Right lung (tissue), 5 donors: ENCODE measurements around the gene PPM1J. TPM values are rescaled to one million over a fixed set of nuclear protein-coding genes. Genes with fewer than 3 reads are reported as not detected.
"Not testable (repeated sequence)": the region's sequence is repeated elsewhere in the genome, so short reads cannot be mapped to it uniquely, and the experiment has no call there.

Source experiments
- DNase-seq, 2 donors: peaks; one replicate each; pipeline ENCODE4 v3.0.0-alpha.2; 2013
- polyA plus RNA-seq, 5 donors: library from polyadenylated mRNA; unstranded; fragments of 120-200 nt; gene quantifications; one replicate each; pipeline versions ENCODE4 v1.2.1 to v1.2.3, GENCODE V29; 2013; ENCODE audit warnings: inconsistent platforms in 1 of 5, low replicate concordance in 1 of 5; ENCODE audit not compliant: insufficient read length in 5 of 5, insufficient read depth in 1 of 5

PPM1J gene
- polyA plus RNA-seq, 5 donors, result 0.41 to 0.88 (median 0.53) TPM

DNA sequence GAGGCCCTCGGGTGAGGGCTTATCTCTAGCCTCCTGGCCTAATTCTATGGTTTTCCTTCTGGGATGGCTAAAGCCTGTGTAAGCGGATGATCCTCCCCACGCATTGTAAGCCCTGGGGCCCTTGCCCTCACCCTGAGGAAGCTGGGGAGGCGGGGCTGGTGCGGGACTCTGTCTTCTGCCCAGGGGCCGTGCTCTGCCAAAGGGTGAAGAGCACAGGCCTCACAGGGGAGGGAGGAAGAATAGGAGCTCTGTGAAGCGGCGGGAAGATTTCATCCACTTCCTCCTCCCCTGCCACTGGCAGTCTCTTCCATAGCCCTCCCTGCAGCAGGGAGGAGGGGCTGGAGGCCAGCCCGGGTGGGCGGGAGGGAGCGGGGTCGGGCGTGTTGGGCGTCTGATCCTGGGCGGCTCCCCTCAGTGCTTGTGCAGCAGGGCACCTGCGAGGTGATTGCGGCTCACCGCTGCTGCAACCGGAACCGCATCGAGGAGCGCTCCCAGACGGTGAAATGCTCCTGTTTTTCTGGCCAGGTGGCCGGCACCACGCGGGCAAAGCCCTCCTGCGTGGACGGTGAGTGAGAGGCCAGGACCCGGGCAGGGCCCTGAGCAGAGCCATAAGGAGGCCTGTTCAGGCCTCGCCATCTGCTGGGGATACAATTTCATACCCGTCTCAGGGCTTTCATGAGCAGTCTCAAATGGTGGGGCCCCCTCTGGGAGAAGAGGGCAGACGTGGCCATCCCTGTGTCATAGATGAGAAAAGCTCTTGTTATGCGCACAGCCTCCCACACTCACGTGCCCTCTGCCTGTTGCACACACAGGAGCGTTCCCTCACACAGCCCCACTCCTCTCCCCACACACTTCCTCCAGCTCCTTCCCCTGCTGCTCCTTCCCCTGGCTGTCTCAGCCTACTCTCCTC is 7.7 kb upstream of the PPM1J start:
- no peak for DNase-seq

DNA sequence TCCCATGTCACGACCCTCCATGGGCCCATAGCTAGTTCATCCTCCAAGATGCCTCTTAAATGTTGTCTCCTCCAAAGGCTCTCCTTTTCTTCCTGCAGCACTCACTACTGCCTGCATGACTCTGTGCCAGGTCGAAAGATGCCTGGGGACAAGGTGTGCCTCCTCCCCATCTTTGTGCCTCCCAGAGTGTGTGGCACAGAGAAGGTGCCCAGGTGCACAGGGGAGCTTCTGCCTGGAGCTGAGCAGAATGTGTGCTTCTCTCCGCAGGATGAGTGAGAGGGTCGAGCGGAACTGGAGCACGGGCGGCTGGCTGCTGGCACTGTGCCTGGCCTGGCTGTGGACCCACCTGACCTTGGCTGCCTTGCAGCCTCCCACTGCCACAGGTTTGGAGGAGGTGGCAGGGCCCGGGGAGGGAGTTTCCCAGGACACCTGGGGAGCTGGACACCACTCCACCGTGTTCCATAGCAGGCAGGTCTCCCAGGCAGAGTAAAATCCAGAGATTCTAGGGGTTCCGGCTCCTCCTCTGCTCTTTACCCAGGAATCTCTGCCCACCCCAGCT is 6.9 kb upstream of the PPM1J start:
- no peak for DNase-seq

DNA sequence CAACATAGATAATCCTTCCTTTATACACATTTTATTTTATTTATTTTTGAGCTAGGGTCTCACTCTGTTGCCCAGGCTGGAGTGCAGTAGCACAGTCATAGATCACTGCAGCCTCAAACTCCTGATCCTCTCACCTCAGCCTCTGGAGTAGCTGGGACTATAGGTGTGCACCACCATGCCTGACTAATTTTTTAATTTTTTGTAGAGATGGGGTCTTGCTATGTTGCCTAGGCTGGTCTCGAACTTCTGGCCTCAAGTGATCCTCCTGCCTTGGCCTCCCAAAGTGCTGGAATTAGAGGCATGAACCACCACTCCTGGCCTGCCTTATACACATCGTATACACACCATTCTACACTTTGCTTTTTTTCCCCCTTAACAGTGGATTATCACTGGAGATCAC is 6.2 kb upstream of the PPM1J start:
- not testable (repeated sequence) for DNase-seq

DNA sequence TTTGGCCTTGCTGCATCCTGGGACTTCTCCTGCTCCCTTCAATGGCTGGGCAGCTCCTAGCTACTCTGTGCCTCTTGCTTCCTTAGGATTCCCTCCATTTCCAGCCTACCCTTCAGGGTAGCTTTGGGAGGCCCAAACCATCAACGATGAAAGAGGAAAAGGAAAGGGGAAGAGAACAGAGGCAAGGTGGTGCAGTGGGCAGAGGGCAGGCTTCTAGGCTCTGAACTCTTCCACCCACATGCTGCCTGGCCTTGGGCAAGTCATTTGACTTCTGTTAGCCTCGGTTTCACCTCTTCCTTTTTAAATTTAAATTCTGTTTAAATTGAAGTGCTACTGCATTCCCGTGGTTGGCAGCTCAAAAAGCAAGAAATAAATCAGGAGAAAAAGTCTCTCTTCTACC is 5.7 kb upstream of the PPM1J start:
- DNase-seq, result no peak

DNA sequence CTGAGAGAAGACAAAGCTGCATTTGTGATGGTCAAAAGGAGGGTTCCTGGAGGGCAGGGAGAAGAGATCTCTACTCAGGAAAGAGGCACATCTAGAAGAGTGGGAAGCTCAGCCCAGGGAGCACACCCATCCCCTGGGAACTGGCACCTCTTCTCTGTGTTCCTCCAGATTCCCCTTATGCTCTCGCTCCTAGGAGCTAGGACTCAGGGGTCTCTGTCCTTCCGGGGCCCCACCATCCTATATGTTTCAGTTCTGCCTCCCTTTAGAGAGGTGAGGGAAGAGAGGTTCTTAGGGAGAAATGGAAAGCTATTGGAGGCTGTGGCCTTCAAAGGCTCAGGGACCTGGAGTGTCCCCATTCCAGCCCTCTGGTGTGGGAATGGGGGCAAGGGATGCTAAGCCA is 4.6 kb upstream of the PPM1J start:
- DNase-seq, result no peak

DNA sequence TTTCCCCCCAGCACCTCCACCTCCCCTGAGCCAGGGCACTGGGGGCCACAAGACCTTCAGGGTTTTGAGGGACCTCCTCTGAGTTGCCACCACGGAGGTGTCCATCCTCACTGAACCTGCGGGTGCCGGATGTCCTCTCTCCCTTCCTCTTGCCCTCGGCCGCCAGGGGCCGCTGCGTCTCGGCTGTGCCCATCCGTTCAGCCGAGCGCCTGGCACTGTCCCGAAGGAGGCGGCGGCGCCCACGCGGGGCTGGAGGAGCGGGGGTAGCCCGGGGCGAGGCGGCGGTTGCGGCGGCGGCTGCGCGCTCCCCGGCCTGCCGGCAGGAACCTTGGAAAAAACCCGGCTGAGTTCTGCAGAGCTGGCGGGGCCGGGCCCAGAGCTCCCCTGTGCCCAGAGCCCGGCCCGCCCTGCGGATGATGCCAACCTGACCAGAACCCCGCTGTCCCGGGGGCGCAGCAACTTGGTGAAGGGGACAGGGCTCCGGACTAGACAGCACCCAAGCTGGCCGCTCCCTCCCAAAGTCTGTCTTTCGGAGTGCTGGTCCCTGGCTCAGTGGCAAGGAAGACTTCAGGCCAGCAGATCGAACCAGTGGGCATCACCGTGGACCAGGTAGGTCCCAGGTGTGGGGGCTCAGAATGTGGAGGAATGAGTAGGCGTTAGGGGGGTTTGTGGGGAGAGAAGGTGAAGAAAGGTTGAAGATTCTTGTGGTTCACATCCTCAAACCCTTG is 3.7 kb upstream of the PPM1J start:
- DNase-seq, result no peak

DNA sequence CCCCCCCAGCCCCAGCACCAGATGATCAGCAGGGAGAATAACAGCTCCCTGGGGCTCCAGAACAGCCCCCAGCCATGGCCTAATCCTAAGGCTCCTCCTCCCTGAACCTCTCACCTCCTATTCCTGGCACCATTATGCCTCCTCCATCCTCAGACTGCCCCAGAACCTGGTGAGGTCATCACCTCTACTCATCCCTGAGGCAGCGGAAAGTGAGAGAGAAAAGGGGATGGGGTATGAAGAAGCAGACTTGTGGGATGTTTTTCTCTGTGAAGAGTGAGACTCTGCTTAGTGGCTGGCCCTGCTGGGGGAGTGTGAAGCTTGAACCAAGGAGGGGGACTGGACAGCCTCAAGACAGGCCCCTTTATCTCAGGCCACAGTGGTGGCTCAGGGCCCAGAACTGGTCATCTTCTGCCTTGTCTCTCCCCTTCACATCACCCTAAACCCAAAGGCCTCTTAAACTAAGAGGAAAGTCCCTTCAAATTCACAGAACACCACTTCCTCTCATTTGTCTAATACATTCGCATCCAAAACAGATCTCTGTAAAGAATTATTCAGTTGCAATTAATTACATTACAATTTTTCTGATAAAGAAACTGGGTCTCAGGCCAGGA is 2.2 kb upstream of the PPM1J start:
- no peak for DNase-seq

DNA sequence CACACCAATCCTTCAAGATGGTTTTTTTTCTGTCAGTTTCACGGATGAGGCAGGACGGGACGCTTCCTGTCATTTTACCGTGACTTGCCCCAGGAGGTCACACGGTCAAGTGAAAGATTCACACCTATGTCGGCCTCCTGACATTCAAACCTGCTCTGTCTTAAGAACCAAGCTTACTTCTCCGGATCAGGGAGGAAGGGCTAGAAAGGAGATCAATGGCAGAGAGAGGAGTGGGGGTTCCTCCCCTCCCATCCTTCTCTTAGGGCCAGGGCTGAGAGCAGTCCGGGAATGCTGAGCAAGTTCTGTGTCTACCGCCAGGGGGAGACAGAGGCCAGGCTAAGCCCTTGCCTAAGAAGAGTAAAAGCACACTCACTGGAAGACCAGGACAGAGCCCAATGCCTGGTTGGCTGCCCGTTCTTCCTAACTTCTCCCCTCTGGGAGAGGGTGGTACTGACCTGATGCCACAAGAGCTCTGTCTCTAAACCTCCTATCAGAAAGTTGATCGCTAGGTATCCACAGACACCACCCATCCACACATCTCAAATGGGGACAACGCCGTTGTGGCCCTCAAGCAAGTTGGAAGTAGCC is 1.1 kb upstream of the PPM1J start:
- peak; percentile 83 to 90 for DNase-seq

DNA sequence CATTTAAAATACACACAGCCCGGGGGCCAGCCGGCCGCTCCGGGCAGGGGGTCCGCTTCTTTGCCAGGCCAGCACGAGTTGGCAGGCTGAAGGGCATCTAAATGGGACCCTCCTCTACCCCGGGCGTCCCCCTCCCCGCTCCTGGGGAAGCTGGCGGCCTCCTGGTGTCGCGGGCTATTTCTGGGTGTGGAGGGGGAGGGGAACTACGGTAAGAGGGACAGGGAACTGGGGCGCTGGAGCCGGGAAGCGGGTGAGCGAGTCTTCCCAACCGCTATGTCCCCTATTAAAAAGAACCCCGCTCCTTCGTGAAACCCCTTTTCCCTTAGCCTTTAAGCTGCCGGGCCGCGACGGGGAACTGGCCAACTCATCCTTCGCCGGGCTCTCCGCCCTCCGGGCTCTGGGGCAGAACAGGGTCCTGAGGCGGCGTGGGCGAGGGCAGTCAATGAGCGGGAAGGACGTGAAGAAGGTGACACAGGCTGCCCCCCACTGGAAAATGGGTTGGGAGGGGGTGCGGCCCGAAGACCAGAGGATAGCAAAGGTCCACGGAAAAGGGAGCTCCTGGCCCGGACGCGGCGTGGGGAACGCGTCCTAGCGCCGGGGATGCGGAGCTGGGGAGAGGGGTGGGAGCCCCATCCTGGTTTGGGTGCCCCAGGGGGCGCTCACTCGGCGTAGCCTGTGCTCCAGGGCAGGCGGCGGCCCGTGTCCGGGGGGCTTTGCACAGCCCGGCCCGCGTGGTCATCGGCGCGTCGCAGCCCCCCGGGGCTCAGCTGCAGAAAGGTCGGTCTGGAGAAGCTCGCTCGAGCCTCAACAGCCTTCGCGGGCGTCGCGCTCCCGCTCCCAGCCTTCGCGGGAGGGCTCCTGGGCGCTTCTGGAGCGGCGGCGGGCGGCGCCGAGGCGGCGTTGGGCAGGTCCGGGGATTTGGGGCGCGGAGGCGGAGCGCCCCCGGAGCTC is 544 bp downstream of the PPM1J start:
- DNase-seq, result no peak

DNA sequence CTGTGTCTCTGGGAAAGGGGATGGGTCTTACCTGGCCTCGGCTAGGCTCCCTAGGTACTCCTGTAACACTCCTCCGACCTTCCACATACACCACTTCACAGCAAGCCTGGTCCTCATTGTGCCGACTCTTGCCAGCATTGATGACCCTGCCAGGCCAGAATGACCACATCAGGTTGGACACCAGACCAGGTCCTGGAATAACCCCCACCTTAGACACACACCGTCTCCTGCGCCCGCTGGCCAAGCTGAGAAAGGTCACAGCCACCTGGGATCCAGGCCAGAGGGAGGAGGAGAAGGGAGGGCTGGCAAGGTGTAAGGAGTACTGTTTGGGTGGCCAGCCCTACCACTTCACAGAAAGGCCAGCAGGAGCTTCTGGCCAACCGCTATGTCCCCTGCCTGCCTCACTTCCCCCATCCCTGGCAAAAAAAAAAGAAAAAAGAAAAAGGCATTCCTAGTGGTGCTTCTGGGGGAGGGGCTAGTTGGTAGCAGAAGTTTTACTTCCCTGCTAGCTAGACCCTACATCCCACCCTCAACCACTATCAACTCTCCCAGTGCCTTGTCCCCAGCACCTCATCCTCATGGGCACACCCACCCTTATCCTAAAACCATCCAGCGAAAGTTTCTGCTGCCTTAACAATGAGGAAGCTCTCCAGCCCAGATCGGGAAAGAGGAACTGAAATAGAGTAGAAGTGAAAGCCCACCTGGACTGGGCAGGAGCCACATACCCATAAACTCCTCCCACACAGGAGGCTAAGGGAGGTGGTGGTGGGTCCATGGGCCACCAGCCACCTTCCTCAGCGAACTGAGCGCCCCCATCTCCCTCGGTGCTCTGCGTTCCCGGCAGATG is 1.4 kb downstream of the PPM1J start:
- no peak for DNase-seq

DNA sequence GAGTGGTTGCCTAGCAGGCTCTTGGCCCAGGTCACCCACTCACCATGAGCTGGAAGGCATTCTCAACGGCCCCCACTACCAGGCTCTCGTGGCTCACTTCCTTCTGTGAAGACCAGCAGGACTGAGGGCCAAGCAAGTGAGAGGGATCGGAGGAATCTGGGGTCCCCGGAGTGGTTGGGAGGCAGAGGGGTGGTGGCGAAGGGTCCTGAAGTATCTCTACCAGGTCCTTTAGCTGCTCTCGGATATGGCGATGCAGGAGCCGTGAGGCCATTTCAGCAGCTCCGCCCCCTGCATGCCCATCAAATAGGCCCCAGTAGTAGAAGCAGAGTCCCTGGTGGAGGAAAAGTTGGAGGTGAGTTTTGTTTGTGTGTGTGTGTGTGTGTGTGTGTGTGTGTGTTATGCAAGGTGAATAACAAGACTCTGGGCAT is 2.4 kb downstream of the PPM1J start:
- DNase-seq, result no peak

DNA sequence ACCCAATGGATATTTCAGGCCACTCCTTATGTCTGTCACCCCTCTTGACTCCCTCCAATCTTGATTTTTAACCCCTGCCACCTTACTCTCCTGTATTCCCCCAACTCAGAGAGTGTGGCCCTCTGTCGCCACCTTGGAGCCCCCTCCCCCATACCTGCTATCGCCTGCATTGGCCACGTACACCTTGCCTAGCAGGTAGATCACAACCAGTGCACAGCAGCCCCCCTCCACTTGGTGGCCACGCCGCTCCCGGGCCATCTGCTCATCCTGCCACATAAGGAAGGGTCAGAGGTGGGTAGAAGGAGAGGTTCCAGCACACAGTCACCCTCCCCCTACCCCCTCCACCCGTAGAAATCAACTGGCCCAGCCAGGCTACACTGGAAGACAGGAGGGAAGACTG is 2.9 kb downstream of the PPM1J start:
- DNase-seq, result no peak

DNA sequence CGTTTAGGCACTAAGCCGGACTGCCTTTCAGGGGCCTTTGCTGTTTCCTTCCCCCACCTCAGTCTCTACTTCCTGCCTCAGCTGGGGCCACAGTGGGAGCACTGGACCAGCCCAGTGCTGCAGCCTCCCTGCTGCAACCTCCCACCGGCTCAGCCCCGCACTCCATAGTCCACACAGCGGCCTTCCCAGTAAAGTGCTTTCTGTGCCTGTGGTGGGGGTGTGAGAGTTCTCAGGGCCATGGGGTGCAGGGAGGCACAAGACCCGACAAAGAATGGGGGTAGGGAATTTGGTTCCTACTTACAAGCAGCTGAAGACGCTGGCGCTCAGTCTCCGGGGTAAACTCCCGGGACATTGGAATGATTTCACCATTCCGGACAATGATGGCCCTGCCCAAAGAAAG is 3.5 kb downstream of the PPM1J start:
- DNase-seq, result no peak

DNA sequence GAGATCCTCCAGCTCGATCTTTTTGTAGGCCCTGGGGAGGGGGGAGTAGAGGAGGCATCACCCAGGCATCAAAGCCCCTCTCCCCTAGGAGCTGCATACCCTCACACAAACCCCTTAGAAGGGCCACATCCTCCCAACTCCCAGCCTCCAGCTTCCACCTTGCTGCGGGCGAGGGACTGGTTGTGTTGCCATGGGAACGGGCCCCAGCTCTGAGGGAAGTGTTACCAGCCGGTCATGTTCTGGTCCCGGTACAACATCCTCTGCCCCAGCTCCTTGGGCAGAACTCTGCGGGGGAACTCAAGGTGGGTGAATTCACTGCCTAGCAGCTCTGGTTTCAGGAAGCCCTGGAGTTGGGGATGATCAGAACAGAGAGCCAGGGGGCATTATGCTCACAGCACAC is 4.1 kb downstream of the PPM1J start:
- no peak for DNase-seq

DNA sequence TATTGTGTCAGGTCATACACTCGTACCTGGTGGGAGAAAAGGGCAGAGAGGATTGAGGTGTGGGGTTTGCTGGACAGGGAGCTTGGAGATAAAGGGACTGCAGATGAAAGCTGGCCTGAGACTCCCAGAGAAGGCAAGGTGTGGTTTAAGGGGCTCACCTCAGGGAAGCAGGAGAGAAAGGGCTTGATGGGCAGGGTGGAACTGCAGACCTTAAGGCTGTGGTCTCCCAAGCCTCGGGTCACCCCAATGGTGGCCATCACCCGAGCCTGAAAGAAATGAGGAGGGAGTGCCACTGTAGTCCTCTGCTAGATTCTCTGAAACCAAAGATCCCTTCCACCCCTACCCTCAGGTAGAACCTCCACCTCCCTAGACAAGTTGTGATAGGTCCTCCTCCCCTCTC is 4.5 kb downstream of the PPM1J start:
- DNase-seq, result no peak

DNA sequence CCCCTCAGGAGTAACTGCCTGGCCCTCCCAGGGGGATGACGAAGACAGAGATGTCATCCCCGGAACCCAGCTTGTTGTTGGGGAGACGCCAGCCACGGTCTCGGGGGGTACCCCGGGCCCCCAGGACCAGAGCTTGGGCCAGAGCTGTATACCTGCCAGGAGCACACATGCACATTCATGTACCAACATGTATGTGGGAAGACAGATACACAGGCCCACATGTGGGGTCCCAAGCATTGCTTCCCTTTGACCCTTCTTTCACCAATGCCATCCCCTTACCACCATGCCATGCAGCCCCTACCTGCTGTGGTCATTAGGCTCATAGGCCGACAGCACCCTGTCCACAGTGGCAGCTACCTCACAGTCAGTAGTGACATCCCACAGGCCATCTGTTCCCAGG is 5.0 kb downstream of the PPM1J start:
- no peak for DNase-seq

DNA sequence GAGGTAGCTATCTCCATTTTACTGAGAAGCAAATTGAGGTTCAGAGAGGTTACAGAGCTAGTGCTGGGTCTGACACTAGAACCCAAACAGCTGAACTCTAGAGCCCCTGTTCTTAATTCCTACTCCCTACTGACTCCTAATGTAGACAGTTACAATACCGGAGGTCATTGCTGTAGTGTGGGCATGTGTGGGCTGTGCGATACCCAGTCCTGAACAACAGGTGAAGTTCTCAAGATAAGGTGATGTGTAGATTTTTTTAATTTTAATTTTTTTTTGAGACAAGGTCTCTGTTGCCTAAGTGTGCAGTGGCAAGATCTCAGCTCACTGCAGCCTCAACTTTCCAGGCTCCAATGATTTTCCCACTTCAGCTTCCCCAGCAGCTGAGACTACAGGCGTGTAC is 6.6 kb downstream of the PPM1J start:
- no peak for DNase-seq

DNA sequence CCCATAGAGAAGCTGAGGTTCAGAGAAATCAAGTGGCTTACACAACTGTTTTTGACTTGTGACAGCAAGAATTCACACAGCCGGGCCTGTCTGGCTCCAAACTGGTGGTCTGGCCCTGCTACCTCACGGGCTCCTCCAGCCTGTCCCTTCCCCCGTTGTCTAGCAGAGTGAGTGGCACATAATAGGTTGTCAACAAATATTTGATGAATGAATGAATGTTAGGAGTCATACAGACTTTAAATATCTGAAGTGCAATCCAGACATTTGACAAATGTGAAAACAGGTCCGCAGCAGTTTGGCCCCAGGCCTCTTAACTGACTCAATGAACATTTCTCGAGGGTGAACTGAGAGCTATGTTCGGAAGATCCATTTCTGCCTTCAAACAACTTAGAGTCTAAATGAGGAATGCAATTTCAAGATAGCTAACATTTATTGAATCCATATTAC is 7.1 kb downstream of the PPM1J start:
- DNase-seq, result no peak

DNA sequence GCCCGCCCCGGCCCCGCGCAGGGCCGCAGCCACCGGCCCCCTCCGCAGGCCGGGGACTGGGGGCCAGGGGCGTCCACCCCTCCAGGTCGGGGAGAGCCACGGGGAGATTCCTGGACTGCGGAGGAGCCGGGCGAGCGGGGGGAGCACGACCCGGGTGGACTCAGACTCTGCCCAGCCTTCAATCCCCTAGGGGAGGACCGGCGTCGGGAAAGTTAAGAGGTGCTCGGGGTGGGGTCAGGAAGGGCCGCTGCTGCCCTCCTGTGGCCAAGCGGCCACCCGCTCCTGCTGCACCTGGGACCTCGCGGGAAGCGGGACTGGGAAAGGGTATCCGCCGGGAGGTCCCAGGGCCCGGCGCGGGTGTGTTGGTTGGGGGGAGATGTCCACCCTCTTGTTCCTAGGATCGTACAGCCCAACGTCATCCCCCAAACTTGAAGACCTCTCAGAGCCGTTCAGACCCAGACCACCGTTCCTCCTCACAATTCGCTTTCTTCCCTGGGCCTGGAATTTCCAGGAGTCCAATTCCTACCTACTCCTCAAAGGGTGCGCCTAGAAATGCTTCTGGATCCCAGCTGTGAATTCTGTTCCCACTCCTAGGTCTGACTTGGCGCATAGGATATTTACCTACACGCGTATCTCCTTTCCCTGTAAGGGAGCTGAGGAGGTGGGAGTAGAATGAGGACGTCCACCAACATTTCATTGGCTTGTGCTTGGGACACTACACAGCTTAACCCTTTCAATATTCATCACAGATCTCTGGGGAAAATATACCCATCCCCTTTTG is 7.7 kb downstream of the PPM1J start:
- peak; percentile 89 for DNase-seq
